Activated CD8-positive, alpha-beta T cell treated with anti-CD3 and anti-CD28 coated beads for 36 hours (primary cell): ENCODE measurements around the gene SLC35E4. TPM values are rescaled to one million over a fixed set of nuclear protein-coding genes. Genes with fewer than 3 reads are reported as not detected.
"Not testable (repeated sequence)": the region's sequence is repeated elsewhere in the genome, so short reads cannot be mapped to it uniquely, and the experiment has no call there.

Experiments used
- ATAC-seq: fragments of 200-7000 bp; cut with Tn5 transposase; one replicate; pipeline ENCODE4 v1.10.0; 2021; ENCODE audit warnings: mild to moderate bottlenecking, moderate library complexity
- CTCF ChIA-PET: fragments of 350-600 bp; sonication (Branson Sonifier 250); formaldehyde crosslinking; loops from one replicate; lab custom pipeline; 2021; ENCODE audit warnings: antibody characterized with exemption; lab: Charles Lee
- POLR2A ChIA-PET: fragments of 350-600 bp; sonication (Branson Sonifier 250); formaldehyde crosslinking; loops from one replicate; lab custom pipeline; 2021; ENCODE audit warnings: antibody characterized with exemption; lab: Charles Lee
- DNase-seq: peaks from one replicate; pipeline ENCODE4 v3.0.0-alpha.2; 2020
- H3K27ac Mint-ChIP-seq: one replicate; pipeline ENCODE4 v1.8.0; 2021; ENCODE audit warnings: mild to moderate bottlenecking, mixed read lengths
- H3K27me3 Mint-ChIP-seq: one replicate; pipeline ENCODE4 v1.8.0; 2021; ENCODE audit warnings: mixed read lengths
- H3K36me3 Mint-ChIP-seq: one replicate; pipeline ENCODE4 v1.8.0; 2021; ENCODE audit warnings: low read depth, mixed read lengths
- H3K4me1 Mint-ChIP-seq: one replicate; pipeline ENCODE4 v1.8.0; 2021; ENCODE audit warnings: low read depth, mixed read lengths
- H3K4me3 Mint-ChIP-seq: one replicate; pipeline ENCODE4 v1.8.0; 2021; ENCODE audit warnings: mild to moderate bottlenecking, moderate library complexity, mixed read lengths
- H3K9me3 Mint-ChIP-seq: one replicate; pipeline ENCODE4 v1.8.0; 2021; ENCODE audit warnings: mixed read lengths
- CTCF ChIP-seq: fragments of 200-600 bp; IDR thresholded peaks from one replicate; pipeline ENCODE4 v1.8.0; 2022; ENCODE audit warnings: antibody characterized with exemption, mild to moderate bottlenecking
- intact Hi-C: fragments of 100-400 bp; cut with micrococcal nuclease; formaldehyde crosslinking; loops from one replicate; pipeline ENCODE4 v1.10.0; 2022
- total RNA-seq, 2 experiments: library from RNA; stranded (reverse); gene quantifications; one replicate each; pipeline ENCODE4 v1.2.3, GENCODE V29; 2021

Gene SLC35E4
- total RNA-seq, 2 experiments from 2014 or later = 3.4 to 3.8 TPM

- ChIA-PET CTCF (no interaction called here), POLR2A (no interaction called here)
- Mint-ChIP-seq H3K36me3 (no peaks in the 10 kb centered on the region), H3K27ac (no peak overlapping the region), H3K27me3 (no peaks in the 10 kb centered on the region), H3K9me3 (no peaks in the 10 kb centered on the region), H3K4me3 (no peak overlapping the region), H3K4me1 (no peaks in the 10 kb centered on the region)
- DNase-seq = no peak
- no peak for ATAC-seq
- TF ChIP-seq CTCF = no peak
- intact Hi-C loops = loop anchor here (10.0 kb wide), 1 partner anchor 297 kb away; no protein-coding TSS in a partner anchor
These were observed 8.1 kb upstream of the SLC35E4 start for GRCh38 chr22:30627471-30627870.

- intact Hi-C loops = loop anchor here (10.0 kb wide), 1 partner anchor 296 kb away; no protein-coding TSS in a partner anchor
- Mint-ChIP-seq H3K4me3 (no peak overlapping the region), H3K27me3 (no peaks in the 10 kb centered on the region), H3K9me3 (no peaks in the 10 kb centered on the region), H3K4me1 (no peaks in the 10 kb centered on the region), H3K36me3 (no peaks in the 10 kb centered on the region), H3K27ac (no peak overlapping the region)
- TF ChIP-seq CTCF = no peak
- ATAC-seq = no peak
- POLR2A ChIA-PET = no interaction called here
- DNase-seq = no peak
- CTCF ChIA-PET = interaction anchor here (0.7 to 1.1 kb wide), 2 partner anchors 22 to 114 kb away, joined by 3 read pairs; no protein-coding TSS in a partner anchor
These were observed 7.1 kb upstream of the SLC35E4 start for GRCh38 chr22:30628491-30628890.

GRCh38 chr22:30631469-30631868 lies 4.1 kb upstream of the SLC35E4 start:
- intact Hi-C loops = not testable (repeated sequence)
- H3K4me1 Mint-ChIP-seq = peaks cover 11% of the 10 kb centered on the region

GRCh38 chr22:30634471-30635233 lies 929 bp upstream of the SLC35E4 start:
- peak overlapping the region; percentile 90 for H3K27ac Mint-ChIP-seq
- H3K27me3 Mint-ChIP-seq = no peaks in the 10 kb centered on the region
- peaks cover 21% of the 10 kb centered on the region for H3K4me1 Mint-ChIP-seq
- peak; percentile 94 for TF ChIP-seq CTCF
- CTCF ChIA-PET = interaction anchor here (0.6 to 4.7 kb wide), 55 partner anchors 8 to 458 kb away, joined by 3 to 105 read pairs (median 5); partner anchors contain the start of genes DUSP18, MORC2, PES1 and TCN2
- peaks cover 3% of the 10 kb centered on the region for H3K36me3 Mint-ChIP-seq
- POLR2A ChIA-PET = interaction anchor here (0.6 to 2.6 kb wide), 10 partner anchors 9 to 450 kb away, joined by 3 to 19 read pairs (median 4); no protein-coding TSS in a partner anchor
- ATAC-seq (peak; percentile 67), DNase-seq (peak; percentile 93)
- intact Hi-C loops = loop anchor here (1.0 kb wide), 1 partner anchor 121 kb away; no protein-coding TSS in a partner anchor
- H3K4me3 Mint-ChIP-seq = peak overlapping the region; percentile 78
- H3K9me3 Mint-ChIP-seq = no peaks in the 10 kb centered on the region

More at GRCh38 chr22:30631469-30631868, 4.1 kb upstream of the SLC35E4 start:
- POLR2A ChIA-PET, H3K36me3 Mint-ChIP-seq, DNase-seq, CTCF ChIA-PET, H3K9me3 Mint-ChIP-seq, H3K27ac Mint-ChIP-seq, H3K27me3 Mint-ChIP-seq, ATAC-seq, H3K4me3 Mint-ChIP-seq: not testable (repeated sequence)

- Mint-ChIP-seq H3K9me3 (no peaks in the 10 kb centered on the region), H3K36me3 (peaks cover 3% of the 10 kb centered on the region), H3K27ac (peak overlapping the region; percentile 78), H3K27me3 (no peaks in the 10 kb centered on the region), H3K4me3 (peak overlapping the region; percentile 78), H3K4me1 (peaks cover 21% of the 10 kb centered on the region)
- no peak for TF ChIP-seq CTCF
- DNase-seq (peak; percentile 31), ATAC-seq (no peak)
- ChIA-PET POLR2A (interaction anchor here (0.8 to 2.6 kb wide), 7 partner anchors 9 to 118 kb away, joined by 3 to 19 read pairs (median 4); partner anchors contain the start of gene TCN2), CTCF (interaction anchor here (0.5 to 4.7 kb wide), 11 partner anchors 7 to 284 kb away, joined by 3 to 105 read pairs (median 19); partner anchors contain the start of genes DUSP18 and TCN2)
- intact Hi-C loops = no loop called here
These were observed 871 bp downstream of the SLC35E4 start for GRCh38 chr22:30636226-30637077.
